GM08714 (cell line): ENCODE data around the gene KRT3.
"Not testable (repeated sequence)": the region's sequence is repeated elsewhere in the genome, so short reads cannot be mapped to it uniquely, and the experiment has no call there.

Source experiments
- H3K4me3 ChIP-seq: fragments of 200-500 bp; sonication (Bioruptor generic); 2 replicates; pipeline ENCODE4 v1.5.1; 2014; ENCODE audit warnings: mild to moderate bottlenecking, low read length, inconsistent platforms
- ZNF274 ChIP-seq: IDR thresholded peaks from 2 replicates; pipeline ENCODE4 v1.6.1; 2012; ENCODE audit warnings: mild to moderate bottlenecking, low read depth, low read length

Gene KRT3

DNA sequence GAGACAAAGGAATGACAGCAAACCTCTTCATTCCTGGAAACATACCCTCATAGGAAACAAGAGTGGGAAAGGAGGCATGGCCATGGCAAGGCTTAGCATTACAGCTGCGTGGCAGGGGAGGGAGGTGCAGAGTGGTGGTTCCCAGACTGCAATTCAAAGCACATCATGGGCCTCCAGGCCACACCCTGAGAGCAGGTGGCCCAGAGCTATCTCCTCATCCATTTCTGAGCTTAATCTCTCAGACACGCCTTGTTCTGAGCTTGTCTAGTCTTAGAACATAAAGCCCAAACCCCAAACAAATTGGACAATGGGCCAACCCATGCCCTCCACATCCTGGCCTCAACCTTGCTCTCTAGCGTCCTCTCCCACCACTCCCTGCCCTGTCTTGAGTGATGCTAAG lies 5.9 kb upstream of the KRT3 start:
- TF ChIP-seq ZNF274 = no peak
- no peak overlapping the region for H3K4me3 ChIP-seq

DNA sequence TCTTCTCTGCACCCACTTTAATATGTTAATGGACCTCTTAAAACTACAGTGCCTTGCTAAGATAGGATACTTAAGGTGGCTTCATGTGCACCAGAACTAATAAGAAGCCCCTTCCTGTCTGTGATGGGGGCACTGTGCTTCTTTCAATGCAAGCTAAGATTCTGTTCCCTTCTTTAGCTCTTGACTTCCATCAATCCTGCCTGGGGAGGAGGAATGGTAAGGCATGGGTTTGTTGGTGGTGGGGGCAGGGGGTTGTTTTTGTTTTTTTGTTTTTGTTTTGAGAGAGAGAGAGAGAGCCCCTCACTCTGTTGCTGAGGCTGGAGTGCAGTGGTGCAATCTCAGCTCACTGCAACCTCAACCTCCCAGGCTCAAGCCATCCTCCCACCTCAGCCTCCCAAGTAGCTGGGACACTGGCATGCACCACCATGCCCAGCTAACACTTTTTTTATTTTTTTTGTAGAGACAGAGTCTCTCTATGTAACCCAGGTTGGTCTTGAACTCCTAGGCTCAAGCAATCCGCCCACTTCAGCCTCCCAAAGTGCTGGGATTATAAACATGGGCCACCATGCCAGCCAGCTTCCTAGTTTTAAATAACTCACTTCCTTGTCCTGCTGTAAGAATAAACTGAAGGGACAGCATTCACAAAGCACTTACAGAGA lies 4.5 kb upstream of the KRT3 start:
- no peak overlapping the region for H3K4me3 ChIP-seq
- no peak for TF ChIP-seq ZNF274

DNA sequence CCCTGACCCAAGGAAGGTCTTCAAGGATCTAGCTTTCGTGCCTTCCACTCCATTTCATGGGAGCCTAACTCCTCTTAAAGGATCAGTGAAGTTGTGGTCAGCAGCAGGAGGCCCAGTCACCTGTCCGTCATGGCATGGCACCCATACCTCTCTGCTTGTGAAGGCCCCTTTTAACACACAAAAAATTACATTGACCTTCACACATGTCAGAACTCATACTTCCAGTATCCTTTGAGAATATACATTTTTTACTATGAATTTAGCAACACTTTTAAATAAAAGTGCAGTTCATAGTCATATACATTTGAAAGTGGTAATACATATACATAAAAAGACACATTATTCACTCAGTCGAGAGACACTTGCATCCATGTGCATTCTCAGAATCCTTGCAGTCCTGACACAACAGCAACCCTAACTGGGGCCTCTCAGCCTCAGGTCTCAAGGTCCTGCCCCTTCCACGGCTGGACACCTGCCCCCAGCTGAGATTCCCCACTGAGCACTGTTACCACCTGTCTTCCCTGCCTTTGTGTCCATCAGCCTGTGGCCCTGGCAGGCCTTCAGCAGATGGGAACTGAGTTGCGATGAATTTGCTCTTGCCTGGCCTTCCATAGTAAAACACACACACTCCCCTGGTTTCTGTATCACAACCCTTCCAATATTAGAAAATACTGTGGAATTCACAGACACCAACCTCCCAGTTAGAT lies 3.7 kb upstream of the KRT3 start:
- no peak for TF ChIP-seq ZNF274
- H3K4me3 ChIP-seq = no peak overlapping the region

DNA sequence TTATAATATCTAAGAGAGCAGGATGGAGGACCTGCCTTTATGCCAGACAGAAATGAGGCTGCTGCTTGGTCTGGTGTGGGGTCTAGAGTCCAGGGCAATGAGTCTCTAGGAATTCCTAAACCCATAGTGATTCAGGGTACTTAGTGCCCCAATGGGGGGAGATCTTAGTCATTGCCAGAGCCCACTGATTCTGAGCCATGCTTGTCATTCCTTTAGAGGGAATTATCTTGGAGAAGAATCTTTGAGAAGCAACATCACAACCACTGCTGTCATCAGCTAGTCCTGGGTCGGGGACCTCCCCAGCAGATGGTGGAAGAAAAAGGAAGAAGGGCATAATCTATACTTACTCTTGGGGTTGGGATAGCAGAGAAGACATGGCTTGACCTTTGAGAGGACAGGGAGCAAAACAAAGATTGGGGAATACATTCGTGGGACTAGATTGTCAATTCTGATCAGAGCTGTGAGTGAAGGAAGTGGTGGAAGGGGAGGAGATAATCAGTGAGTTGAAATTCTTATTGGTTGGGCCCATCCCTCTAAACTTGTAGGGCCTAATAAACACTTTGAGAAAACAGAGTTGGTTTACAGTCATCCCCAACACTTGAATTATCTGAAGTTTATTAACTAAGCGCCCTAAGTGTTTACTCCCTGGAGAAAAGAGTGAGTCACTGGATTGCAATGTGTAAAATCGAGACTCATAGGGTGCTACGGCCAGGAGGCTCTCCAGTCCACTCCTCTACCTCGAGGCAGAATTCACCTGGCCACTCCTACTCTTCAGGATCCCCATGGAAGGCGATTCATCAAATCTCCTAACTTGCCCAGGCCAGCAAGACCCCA lies 3.0 kb upstream of the KRT3 start:
- H3K4me3 ChIP-seq = no peak overlapping the region
- no peak for TF ChIP-seq ZNF274

DNA sequence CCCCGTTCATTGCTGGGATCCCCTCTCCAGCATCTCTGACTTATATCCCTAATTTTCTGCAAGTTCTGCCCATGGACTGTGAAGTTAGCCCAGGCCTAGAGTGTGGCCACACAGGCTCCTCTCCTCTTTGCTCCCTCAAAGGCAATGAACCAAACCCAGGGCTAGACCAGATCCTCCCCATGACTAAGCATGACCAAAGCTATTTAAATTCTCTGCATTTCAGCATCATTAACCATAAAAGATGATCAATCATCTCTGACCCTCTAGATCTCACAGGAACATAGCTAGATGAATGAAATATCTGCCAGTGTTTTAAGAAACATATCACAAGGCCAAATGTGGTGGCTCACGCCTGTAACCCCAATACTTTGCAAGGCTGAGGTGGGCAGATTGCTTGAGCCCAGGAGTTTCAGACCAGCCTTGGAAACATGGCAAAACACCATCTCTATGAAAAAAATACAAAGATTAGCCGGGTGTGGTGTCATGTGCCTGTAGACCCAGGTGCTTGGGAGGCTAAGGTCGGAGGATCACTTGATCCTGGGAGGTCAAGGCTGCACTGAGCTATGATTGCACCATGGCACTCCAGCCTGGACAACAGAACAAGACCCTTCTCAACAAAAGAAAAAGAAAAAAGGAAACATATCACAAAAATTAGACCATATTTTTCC lies 2.2 kb upstream of the KRT3 start:
- H3K4me3 ChIP-seq = no peak overlapping the region
- no peak for TF ChIP-seq ZNF274

DNA sequence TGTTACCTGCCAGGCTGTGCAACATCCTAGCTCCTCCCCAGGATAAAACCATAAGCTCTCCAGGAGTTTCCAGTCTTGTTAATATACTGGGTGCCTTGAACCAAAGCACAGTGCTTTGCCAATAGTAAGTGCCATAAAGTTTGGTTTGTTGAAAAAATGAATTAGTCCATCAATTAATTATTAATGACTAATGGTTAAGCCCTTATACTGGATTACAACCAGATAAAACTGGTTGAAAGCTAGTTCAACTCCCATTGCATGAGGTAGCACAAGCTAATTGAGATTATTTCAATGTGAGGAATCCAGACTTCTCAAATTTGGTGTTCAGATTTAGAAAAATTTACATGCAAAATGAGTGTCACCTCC lies 1.6 kb upstream of the KRT3 start:
- no peak for TF ChIP-seq ZNF274

DNA sequence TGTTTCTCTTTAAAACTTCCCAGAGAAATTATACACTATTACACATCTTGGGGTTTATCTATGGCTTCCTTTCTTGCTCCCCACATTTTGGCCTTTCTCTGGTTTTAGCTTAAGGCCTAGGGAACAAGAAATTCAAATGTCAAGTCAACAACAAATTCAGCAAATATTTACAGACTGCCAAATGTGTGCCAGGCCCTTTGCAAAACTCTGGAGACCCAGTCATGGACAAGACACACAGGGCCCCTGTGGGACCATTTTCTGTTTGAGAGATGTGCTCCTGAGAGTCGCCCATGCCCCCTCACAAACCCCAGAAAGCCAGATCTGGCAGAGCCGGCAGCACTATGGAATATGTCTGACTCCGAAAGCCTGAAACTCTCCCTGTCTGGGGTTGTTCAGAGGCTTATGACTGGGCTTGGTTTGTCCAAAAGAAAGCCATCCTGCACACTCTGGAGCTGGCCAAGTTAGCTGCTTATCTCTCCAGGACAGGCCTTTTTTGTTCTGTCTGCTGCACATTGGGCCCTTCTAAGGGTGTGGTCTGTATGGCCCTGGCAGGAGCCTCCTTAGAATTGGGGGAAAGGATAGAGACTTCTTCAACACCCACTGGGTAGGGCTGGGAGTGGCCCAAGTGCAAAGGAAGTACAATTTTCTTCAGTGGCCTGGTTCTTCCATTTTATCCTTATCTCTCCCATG lies 1.1 kb upstream of the KRT3 start:
- no peak overlapping the region for H3K4me3 ChIP-seq
- TF ChIP-seq ZNF274 = no peak

More for the DNA sequence above, 1.6 kb upstream of the KRT3 start:
- H3K4me3 ChIP-seq = no peak overlapping the region

DNA sequence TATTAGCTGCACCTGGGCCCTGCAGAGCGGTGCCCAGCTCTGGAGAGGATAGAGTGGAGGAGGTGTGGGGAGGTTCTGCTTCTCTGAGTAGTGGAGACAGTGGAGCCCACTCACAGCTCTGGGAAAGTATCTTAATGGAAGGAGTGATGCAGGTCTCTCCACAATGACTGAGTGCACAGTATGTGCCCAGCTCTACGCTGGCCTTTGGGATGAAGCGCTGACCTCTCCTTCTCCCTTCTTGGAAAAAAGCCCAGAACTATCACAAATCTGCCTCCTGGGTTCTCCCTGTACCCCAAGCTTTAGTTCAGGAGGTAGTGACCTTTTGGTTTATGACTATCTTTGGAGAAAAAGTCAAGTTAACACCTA lies 495 bp upstream of the KRT3 start:
- TF ChIP-seq ZNF274 = no peak

DNA sequence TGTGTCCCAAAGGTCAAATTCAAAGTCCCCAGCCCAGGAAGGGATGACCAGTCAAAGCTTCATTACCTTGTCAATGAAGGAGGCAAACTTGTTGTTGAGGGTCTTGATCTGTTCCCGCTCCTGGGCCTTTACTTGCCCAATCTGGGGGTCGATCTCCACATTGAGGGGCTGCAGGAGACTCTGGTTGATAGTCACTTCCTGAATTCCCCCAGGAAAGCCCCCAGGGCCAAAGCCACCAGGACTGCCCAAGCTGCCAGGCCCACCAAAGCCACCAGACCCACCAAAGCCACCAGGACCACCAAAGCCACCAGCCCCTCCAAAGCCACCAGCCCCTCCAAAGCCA lies 614 bp downstream of the KRT3 start:
- H3K4me3 ChIP-seq = not testable (repeated sequence)

More for the DNA sequence above, 495 bp upstream of the KRT3 start:
- no peak overlapping the region for H3K4me3 ChIP-seq

DNA sequence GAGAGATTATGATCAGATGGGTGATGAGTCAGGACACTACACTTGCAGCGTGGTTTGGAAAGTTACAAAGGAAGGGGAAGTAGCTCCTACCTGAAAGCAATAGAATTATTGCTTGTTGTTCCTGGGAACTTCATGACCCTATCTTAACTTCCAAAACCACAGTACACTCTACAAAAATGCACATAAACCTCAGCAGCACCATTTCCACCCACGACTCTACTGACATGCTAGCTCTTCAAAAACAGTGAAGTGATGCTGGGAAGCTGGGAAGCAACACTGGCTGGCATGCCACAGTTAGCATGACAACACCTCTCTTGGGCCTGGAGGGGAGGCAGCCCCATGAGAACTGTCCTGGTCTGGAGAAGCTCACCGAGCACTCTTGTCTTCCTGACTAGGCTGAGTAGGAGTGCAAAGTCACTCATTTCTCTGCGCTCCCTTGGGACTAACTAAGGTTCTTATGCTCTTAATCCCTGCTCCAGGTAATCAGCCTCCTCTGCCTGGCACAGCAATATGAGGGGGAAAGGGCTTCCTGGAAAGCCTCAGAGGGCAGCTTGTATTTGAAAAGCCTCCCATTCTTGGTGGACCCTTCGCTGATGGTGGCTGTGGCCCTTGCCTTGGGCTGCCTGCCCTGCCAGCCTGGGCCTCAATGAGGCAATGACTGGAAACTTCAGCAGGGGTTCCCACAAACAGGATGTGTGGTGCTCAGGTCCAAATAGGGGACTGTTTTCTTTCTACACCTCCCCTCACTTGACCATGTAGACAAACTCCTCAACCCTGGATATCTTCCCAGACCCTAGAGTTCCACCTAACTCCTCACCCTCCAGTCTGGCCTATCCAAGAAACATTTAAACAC lies 1.2 kb downstream of the KRT3 start:
- no peak for TF ChIP-seq ZNF274
- H3K4me3 ChIP-seq = no peak overlapping the region

DNA sequence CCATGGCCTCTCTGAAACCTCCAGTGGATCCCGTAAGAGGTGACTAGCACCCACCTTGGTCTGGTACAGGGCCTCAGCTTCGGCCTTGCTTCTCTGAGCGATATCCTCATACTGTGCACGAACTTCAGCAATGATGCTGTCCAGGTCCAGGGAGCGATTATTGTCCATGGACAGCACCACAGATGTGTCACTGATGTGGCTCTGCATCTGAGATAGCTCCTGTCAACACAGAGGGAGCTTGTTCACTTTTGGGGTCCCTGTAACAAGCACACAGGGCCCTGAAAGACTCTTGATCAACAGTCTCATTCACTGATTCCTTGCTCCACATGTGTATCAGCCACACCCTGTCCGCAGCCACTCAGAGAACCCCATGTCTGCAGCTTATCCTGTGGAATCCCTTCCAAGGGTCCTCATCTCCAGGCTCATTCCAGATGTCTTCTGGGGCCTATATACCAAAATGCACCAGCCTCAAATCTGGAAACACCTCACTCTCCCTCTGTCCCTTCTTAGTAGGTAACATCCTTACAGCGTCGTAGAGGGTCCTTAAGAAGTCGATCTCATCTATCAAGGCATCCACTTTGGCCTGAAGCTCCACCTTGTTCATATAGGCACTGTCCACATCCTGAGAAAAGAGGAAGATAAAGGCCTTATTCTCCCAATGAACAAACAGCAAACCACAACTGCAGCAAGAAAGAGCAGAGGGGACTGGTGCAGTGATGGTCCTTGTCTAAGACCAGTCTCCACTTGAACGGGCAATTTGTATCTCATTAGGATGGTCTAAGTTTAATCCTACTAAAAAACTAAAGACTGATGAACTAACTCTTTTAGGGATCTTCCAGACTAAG lies 3.5 kb downstream of the KRT3 start:
- H3K4me3 ChIP-seq = no peak overlapping the region
- TF ChIP-seq ZNF274 = no peak
